A673 (cell line): ENCODE measurements around the gene ASB11. TPM values are rescaled to one million over a fixed set of nuclear protein-coding genes. Genes with fewer than 3 reads are reported as not detected.

Experiments used
- BruUV-seq: library from RNA; stranded (reverse); fragments of 400-500 nt; replicated peaks from 2 replicates; lab custom pipeline; 2021; lab: Mats Ljungman, UMichigan
- CTCF ChIA-PET: fragments of 300-600 bp; sonication (Branson Sonifier 250); formaldehyde crosslinking; loops from one replicate; lab custom pipeline; 2022; ENCODE audit warnings: antibody characterized with exemption; lab: Charles Lee
- POLR2A ChIA-PET: fragments of 300-600 bp; sonication (Branson Sonifier 250); formaldehyde crosslinking; loops from one replicate; lab custom pipeline; 2022; ENCODE audit warnings: antibody characterized with exemption; ENCODE audit not compliant: low non-redundant PET; lab: Charles Lee
- DNase-seq: peaks from one replicate; pipeline ENCODE4 v3.0.0-alpha.2; 2015; ENCODE audit warnings: low spot score
- H3K27ac ChIP-seq: fragments of 200-600 bp; sonication (generic); 2 replicates; pipeline ENCODE4 v1.5.1; 2016; ENCODE audit warnings: mixed run types, low read depth, mild to moderate bottlenecking, mixed read lengths, antibody characterized with exemption, low read length; ENCODE audit not compliant: poor library complexity, severe bottlenecking
- H3K27me3 ChIP-seq: fragments of 200-600 bp; sonication (generic); replicated peaks from 2 replicates; pipeline ENCODE4 v1.6.1; 2017; ENCODE audit warnings: mixed run types, low read depth, mild to moderate bottlenecking, mixed read lengths, antibody characterized with exemption, low read length; ENCODE audit not compliant: insufficient read depth, poor library complexity
- H3K36me3 ChIP-seq: fragments of 200-600 bp; sonication (generic); 2 replicates; pipeline ENCODE4 v1.6.1; 2016; ENCODE audit warnings: mixed run types, mild to moderate bottlenecking, mixed read lengths, antibody characterized with exemption, low read length; ENCODE audit not compliant: insufficient read depth, poor library complexity, severe bottlenecking
- H3K4me1 ChIP-seq: fragments of 200-600 bp; sonication (generic); 2 replicates; pipeline ENCODE4 v1.6.1; 2017; ENCODE audit warnings: mixed run types, mild to moderate bottlenecking, mixed read lengths, antibody characterized with exemption, low read length; ENCODE audit not compliant: insufficient read depth, poor library complexity, severe bottlenecking
- H3K4me3 ChIP-seq: fragments of 200-600 bp; sonication (generic); 2 replicates; pipeline ENCODE4 v1.5.1; 2016; ENCODE audit warnings: low read depth, mixed run types, mild to moderate bottlenecking, mixed read lengths, low read length; ENCODE audit not compliant: poor library complexity, severe bottlenecking
- H3K9me3 ChIP-seq: fragments of 200-600 bp; sonication (generic); 2 replicates; pipeline ENCODE4 v1.6.1; 2016; ENCODE audit warnings: mixed run types, low read depth, mild to moderate bottlenecking, mixed read lengths, antibody characterized with exemption, low read length; ENCODE audit not compliant: poor library complexity, severe bottlenecking
- CTCF ChIP-seq: fragments of 300-800, 200-600 bp; sonication (generic); conservative IDR thresholded peaks from 2 replicates; pipeline ENCODE4 v1.5.1; 2017; ENCODE audit warnings: low read depth, mild to moderate bottlenecking, antibody characterized with exemption, low read length, moderate library complexity, mixed read lengths
- EZH2 ChIP-seq: fragments of 200-600 bp; sonication (generic); IDR thresholded peaks from 2 replicates; pipeline ENCODE4 v1.6.1; 2017; ENCODE audit warnings: borderline replicate concordance, low read depth, mild to moderate bottlenecking, mixed read lengths, antibody characterized with exemption, low read length; ENCODE audit not compliant: poor library complexity, severe bottlenecking
- intact Hi-C: fragments of 100-400 bp; cut with micrococcal nuclease; formaldehyde crosslinking; loops from one replicate; pipeline ENCODE4 v1.10.0; 2022; ENCODE audit not compliant: unreplicated experiment
- total RNA-seq: library from RNA; stranded (reverse); gene quantifications from 2 replicates; pipeline ENCODE4 v1.2.3, GENCODE V29; 2021

The ASB11 gene
- total RNA-seq, 1 experiment from 2014 or later = 0.62 TPM

DNA sequence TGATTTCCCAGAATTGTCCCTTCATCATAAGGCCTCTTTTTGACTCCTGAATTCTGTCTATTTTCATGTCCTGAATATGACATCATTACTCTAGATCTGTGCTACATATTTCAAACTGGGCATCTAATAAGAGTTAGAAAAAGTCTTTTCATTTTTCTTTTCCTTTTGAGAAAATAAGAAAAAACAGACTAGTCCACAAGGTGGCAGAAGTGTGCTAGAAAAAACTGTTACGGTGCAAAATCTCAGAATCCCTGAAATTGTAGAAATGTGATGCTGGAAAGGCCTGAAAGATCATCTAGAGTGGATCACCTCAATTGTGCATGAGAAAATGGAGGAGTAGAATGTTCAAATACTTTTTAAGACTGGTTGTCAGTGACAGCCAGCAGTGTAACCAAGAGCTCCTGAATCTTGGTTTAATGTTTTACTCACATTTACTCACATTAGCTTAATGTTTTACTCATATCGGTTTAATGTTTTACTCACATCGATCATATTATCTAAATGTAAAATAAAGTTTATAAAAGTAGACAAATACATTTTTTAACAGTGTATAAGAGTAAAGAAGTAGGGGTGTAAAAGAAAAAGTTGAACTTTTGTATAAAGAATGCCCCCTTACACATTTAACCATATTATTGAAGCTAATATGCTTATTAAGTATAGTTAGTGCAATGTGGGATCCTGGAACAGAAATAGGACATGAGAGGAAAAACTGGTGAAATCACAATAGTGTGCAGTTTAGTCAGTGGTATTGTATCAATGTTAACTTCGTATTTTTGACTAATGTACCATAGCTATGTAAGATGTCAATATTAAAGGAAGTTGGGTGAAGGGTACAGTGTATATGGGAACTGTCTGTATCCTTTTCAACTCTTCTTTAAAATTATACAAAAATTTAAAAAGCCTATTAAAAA lies 15.2 kb downstream of the ASB11 start:
- intact Hi-C loops = loop anchor here (1.0 to 5.0 kb wide), 2 partner anchors 168 to 267 kb away; no protein-coding TSS in a partner anchor
- POLR2A ChIA-PET = no interaction called here
- TF ChIP-seq EZH2 (no peak), CTCF (peak; percentile 64)

GRCh38 chrX:15298780-15299179 lies 16.7 kb downstream of the ASB11 start:
- no peak overlapping the region for H3K4me3 ChIP-seq
- intact Hi-C loops = loop anchor here (1.0 kb wide), 1 partner anchor 170 kb away; no protein-coding TSS in a partner anchor
- peaks cover 17% of the 10 kb centered on the region for H3K4me1 ChIP-seq
- H3K9me3 ChIP-seq = no peaks in the 10 kb centered on the region
- H3K27me3 ChIP-seq = no peaks in the 10 kb centered on the region
- DNase-seq = no peak
- TF ChIP-seq EZH2 = no peak
- TF ChIP-seq CTCF = no peak
- H3K36me3 ChIP-seq = no peaks in the 10 kb centered on the region
- POLR2A ChIA-PET = no interaction called here
- CTCF ChIA-PET = no interaction called here
- H3K27ac ChIP-seq = peak overlapping the region; percentile 71
- no TSS peak for BruUV-seq

More for the DNA sequence above, 15.2 kb downstream of the ASB11 start:
- DNase-seq = peak; percentile 65
- no peaks in the 10 kb centered on the region for H3K27me3 ChIP-seq
- H3K27ac ChIP-seq = no peak overlapping the region
- H3K9me3 ChIP-seq = no peaks in the 10 kb centered on the region
- CTCF ChIA-PET = interaction anchor here (1.4 kb wide), 1 partner anchor 168 kb away, joined by 10 read pairs; no protein-coding TSS in a partner anchor
- no TSS peak for BruUV-seq
- no peaks in the 10 kb centered on the region for H3K36me3 ChIP-seq
- peaks cover 17% of the 10 kb centered on the region for H3K4me1 ChIP-seq
- no peak overlapping the region for H3K4me3 ChIP-seq

- Histone ChIP-seq H3K4me1 (peaks cover 17% of the 10 kb centered on the region), H3K36me3 (no peaks in the 10 kb centered on the region), H3K4me3 (no peak overlapping the region), H3K27me3 (no peaks in the 10 kb centered on the region), H3K9me3 (no peaks in the 10 kb centered on the region), H3K27ac (peak overlapping the region; percentile 71)
- TF ChIP-seq CTCF = no peak
- no peak for TF ChIP-seq EZH2
- BruUV-seq = no TSS peak
- ChIA-PET POLR2A (no interaction called here), CTCF (no interaction called here)
- intact Hi-C loops = no loop called here
- peak; percentile 83 for DNase-seq
Observed at GRCh38 chrX:15298201-15298600, 17.2 kb downstream of the ASB11 start.
